ENCODE results near the gene CRB2.

The CRB2 gene

DNA sequence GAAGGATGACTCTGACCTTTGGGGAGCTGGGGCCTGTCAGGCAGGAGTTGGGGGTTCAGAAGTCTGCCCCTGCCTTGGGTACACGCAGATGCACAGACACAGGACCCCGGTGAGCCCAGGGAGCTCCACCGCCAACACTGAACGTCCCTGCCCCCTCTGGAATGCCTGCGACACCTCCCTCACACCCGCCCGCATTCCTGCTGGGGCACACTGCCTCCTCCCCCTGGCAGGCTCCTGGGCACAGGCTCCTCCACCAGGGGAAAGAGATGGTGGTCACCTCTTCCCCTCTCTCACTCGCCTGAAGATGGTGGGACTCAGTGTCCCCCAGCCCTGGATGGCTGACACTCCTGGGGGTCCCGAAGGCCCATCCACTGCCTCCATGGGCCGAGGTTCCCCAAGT is 12.0 kb downstream of the CRB2 start:
- no peak for DNase-seq

DNA sequence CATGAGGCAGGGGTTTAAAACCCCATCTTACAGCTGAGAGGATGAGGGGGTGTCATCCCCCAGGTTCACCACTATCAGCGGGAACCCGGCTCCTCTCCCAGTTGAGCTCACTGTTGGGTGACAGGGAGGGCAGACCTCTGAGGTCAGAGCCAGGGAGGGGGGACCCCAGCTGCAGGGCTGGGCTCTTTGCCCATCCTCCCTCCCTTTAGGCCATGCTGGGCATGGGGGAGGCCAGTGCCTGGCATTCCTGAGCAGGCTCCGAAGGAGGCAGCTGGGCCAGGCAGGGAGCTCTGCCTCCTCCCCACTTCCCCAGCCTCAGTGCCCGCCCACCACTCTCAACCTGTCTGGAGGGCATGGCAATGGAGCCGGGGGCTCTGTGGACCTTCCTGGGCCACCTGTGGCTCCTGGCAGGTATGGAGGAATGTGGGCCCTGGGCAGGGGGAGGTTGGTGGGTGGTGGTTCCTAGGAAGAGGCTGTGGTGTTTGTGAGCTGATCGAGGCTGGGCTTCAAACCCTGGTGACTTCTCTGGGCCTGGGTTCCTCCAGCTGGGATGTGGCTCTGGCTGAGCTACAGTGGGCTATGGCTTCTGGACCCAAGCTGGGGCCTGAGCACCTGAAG is 12.6 kb downstream of the CRB2 start:
- DNase-seq, result no peak

DNA sequence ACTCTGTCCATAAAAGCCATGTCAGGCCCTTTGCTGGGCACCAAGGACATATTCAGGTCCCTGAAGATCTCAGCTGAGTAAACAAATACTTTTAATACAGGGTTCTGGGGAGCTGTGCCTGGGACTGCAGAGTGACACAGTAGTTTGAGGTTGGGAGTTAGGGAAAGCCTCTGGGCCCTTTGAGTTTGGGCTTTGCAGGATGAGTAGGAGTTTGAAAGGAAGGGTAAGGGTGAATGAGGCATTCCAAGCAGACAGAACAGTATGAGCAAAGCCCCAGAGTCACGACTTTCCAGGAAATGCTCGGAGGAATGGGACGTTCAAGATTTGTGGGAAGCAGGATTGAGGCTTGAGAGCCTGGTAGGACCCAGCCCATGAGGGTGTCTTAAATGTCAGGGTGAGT is 13.3 kb downstream of the CRB2 start:
- no peak for DNase-seq

GRCh38 chr9:123370108-123370507 is 14.1 kb downstream of the CRB2 start:
- DNase-seq, result no peak

- DNase-seq, result no peak
These were observed 14.7 kb downstream of the CRB2 start for GRCh38 chr9:123370526-123371227.

DNA sequence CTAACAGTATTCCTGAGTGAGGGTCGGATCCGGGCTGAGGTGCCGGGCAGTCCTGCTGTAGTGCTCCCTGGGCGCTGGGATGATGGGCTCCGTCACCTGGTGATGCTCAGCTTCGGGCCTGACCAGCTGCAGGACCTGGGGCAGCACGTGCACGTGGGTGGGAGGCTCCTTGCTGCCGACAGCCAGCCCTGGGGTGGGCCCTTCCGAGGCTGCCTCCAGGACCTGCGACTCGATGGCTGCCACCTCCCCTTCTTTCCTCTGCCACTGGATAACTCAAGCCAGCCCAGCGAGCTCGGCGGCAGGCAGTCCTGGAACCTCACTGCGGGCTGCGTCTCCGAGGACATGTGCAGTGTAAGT is 15.2 kb downstream of the CRB2 start:
- no peak for DNase-seq

DNA sequence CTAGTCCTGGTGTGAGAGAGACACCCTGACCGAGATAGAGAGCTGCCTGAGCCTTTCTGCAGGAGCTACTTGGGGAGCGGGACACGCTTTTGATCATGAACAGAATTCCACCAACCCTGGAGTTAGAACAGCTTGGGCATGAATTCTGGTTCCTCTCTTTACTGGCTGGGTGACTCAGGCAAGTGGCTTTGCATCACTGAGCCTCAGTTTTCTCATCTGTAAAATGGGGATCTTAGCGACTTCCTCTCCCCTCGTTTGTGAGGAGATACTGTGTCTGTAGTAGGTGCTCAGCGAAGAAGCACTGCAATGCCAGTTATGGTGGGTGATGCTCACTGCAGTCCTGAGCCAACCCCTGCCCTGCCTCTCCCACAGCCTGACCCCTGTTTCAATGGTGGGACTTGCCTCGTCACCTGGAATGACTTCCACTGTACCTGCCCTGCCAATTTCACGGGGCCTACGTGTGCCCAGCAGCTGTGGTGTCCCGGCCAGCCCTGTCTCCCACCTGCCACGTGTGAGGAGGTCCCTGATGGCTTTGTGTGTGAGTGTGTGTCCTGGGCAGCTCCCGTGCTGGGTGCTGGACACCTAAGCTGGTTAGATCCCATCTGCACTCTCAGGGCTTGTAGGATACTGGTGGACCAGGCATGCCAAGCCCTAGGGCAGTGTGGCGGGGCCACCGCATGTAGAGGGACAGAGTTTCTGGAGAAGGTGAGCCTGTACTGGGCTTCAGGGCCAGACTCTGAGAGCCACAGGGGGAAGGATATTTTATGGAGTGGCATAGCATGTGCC is 16.0 kb downstream of the CRB2 start:
- DNase-seq, result no peak

DNA sequence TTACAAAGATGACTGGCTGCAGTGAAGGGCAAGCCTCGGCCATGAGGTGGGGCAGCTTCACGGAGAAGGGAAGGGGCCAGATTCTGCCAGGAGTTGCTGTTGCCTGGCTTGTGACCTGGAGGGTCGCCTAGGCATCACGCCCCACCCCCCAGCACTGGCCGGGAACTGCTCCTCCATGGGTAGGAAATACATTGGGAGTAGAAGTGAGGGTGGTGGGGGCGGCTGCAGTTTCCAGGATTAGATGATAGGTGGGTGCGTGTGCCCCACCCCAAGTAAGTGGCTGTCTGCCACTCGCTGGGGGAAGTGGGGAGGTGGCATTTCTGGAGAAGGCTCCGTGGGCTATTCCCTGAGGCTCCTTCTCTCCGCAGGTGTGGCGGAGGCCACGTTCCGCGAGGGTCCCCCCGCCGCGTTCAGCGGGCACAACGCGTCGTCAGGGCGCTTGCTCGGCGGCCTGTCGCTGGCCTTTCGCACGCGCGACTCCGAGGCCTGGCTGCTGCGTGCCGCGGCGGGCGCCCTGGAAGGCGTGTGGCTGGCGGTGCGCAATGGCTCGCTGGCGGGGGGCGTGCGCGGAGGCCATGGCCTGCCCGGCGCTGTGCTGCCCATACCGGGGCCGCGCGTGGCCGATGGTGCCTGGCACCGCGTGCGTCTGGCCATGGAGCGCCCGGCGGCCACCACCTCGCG is 16.9 kb downstream of the CRB2 start:
- no peak for DNase-seq

GRCh38 chr9:123373447-123373923 is 17.5 kb downstream of the CRB2 start:
- DNase-seq, result no peak

- no peak for DNase-seq
These were observed 17.9 kb downstream of the CRB2 start for GRCh38 chr9:123373946-123374345.

DNA sequence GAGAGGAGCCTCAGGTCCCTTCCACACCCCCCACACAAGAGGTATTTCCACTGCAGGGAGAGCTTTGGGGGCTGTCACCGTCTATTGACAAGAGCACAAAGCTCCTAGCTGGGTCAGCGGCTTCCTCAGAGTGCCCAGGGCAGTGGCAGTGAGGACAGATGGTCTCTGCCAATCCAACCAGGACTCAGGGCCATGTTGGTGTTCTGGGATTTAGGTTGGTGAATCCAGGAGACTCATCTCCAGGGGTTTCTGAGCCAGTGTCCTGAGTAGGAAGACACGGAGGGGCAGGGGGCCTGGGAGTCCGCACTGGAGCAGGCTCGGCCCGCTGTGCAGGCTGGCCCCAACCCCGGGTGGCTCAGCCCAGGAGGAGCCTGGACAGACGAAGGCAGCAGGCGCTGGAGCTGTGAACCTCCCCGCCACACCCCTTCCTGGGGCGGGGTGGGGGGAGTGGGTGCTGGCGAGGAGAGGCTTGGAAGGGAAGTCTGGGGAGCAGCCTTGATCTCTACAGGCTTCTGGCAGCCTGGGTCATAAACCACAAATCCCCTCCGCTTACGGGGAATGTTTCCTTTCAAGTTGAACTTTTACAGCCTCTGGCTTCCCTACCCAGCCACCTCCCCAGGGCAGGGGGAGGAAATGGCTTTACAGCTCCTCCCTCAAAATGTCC is 19.6 kb downstream of the CRB2 start:
- DNase-seq, result no peak

- DNase-seq, result no peak
These were observed 20.4 kb downstream of the CRB2 start for GRCh38 chr9:123376218-123377071.

GRCh38 chr9:123377211-123377971 is 21.4 kb downstream of the CRB2 start:
- no peak for DNase-seq

GRCh38 chr9:123378025-123378424 is 22.0 kb downstream of the CRB2 start:
- no peak for DNase-seq

DNA sequence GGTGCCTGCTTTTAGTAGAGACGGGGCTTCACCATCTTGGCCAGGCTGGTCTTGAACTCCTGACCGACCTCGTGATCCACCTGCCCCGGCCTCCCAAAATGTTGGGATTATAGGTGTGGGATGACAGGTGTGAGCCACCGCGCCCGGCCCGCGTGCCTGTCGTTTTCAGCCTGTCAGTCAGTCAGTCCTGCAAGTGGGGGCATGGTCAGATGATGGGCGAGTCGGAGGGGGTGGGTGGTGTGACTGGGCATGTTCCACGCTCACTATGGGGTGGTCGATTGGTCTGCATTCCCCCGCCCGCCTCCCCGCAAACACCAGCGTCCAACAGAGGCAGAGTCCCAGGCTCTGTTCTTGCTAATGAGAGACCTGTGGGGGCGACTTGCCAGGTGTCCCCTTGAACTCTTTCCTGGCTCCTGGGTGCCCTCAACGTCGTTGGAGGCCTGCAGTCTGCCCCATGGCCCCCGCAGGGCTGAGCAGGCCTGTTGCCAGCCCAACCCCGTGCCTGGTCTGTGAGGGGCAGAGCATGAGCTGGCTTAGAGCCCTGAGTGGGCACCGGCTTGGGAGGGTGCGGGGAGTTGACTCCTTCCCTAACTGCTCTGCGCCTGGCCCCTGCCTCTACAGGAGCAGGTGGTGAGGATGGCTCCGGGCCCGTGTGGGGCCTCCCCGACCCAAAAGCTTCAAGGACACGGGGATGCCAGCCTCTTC is 23.1 kb downstream of the CRB2 start:
- no peak for DNase-seq

DNA sequence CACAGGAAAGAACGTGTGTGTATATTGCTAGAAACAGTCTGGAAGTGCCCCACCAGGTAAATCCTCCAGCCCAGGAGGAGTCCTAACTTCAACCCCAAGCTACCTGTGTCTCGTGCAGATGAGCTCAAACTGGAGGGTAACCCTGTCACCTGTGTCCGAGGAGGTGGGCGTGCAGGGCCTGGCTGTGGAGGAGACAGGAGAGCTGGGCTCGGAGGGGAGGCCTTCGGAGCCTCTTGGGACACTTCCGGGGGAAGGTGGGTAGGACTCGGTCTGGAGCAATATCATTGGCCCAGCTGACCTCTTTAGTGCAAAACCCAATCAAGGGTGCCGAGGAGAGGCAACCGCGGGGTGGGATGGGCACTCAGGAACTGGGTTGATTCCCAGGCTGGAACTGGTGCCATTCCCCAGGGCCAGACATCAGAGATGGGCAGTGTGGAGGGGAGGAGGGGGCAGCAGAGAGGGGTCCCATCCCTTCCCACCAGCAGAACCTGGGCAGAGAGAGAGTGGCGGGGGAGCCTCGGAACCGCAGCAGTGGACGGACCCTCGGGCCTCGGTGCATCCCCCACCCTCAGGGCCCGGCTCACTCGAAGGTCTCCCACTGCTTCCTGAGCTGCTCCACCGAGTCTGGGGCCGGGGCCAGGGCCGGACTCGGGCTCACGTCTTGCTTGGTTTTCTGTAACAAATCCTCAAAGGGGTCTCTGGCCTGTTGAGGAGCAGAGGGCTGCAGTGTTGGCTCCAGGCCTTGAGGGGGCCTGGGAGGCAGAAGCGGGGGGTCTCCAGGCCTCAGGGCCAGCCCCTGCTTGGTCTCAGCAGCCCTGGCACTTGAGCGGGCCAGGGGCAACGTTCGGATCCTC is 25.1 kb downstream of the CRB2 start:
- DNase-seq, result no peak

- no peak for DNase-seq
These were observed 26.9 kb downstream of the CRB2 start for GRCh38 chr9:123382653-123383511.

DNA sequence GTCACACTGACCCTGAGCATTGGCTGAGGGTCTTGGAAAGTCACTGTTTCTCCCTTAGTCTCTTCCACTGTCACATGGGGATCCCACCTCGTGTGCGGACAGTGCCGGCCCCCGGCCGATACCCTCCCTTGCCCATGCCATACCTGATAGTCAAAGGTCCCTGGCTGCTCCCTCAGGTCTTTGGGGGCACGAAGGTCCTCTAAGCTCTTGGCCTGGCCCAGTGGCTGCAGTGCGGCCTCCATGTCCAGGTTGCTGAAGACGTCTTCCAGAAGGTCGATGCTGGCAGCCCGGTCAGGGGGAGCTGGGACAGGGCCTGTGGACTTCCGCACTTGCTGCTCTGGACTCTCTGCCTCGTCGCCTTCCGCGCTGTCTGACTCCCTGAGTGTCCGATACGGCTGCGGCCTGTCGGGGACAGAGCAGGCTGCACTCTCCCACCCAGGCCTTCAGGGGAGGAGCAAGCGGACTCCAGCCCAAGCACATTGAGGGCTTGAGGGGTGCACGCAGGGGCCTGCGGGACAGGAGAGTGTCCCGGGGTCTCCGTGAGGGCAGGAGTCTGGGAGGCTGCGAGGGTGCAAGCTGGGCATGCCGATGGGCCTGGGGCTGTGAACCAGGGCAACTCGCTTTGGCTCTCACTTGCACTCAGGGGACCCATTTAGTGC is 27.6 kb downstream of the CRB2 start:
- DNase-seq, result no peak
